ENCODE data around the gene MAGI2.

The MAGI2 gene

GRCh38 chr7:78370936-78371335 lies 1082.5 kb downstream of the MAGI2 start:
- H3K4me3 ChIP-seq (replicated peaks; ENCODE audit: low read depth, low read length): no peak overlapping the region
- no peak for DNase-seq (ENCODE audit: extremely low read depth, low read depth)

GRCh38 chr7:78368771-78369170 lies 1084.7 kb downstream of the MAGI2 start:
- DNase-seq (ENCODE audit: extremely low read depth, low read depth): no peak
- no peak overlapping the region for H3K4me3 ChIP-seq (replicated peaks; ENCODE audit: low read depth, low read length)
- TF ChIP-seq CTCF (IDR thresholded peaks at IDR 0.05; ENCODE audit: low read depth, low read length, missing control alignments): no peak

More at GRCh38 chr7:78370936-78371335, 1082.5 kb downstream of the MAGI2 start:
- TF ChIP-seq CTCF (IDR thresholded peaks at IDR 0.05; ENCODE audit: low read depth, low read length, missing control alignments): no peak

- no peak for DNase-seq (ENCODE audit: extremely low read depth, low read depth)
- no peak overlapping the region for H3K4me3 ChIP-seq (replicated peaks; ENCODE audit: low read depth, low read length)
- TF ChIP-seq CTCF (IDR thresholded peaks at IDR 0.05; ENCODE audit: low read depth, low read length, missing control alignments): no peak
These were observed 1086.1 kb downstream of the MAGI2 start for GRCh38 chr7:78367280-78367773.

- H3K4me3 ChIP-seq (replicated peaks; ENCODE audit: low read depth, low read length): no peak overlapping the region
- no peak for DNase-seq (ENCODE audit: extremely low read depth, low read depth)
- TF ChIP-seq CTCF (IDR thresholded peaks at IDR 0.05; ENCODE audit: low read depth, low read length, missing control alignments): no peak
These were observed 1089.6 kb downstream of the MAGI2 start for GRCh38 chr7:78363866-78364265.

GRCh38 chr7:78359836-78360235 lies 1093.6 kb downstream of the MAGI2 start:
- H3K4me3 ChIP-seq (replicated peaks; ENCODE audit: low read depth, low read length): no peak overlapping the region
- no peak for TF ChIP-seq CTCF (IDR thresholded peaks at IDR 0.05; ENCODE audit: low read depth, low read length, missing control alignments)
- no peak for DNase-seq (ENCODE audit: extremely low read depth, low read depth)

- TF ChIP-seq CTCF (IDR thresholded peaks at IDR 0.05; ENCODE audit: low read depth, low read length, missing control alignments): no peak
- H3K4me3 ChIP-seq (replicated peaks; ENCODE audit: low read depth, low read length): no peak overlapping the region
- no peak for DNase-seq (ENCODE audit: extremely low read depth, low read depth)
These were observed 1095.8 kb downstream of the MAGI2 start for GRCh38 chr7:78357709-78358108.

GRCh38 chr7:78355834-78356233 lies 1097.6 kb downstream of the MAGI2 start:
- DNase-seq (ENCODE audit: extremely low read depth, low read depth): no peak
- H3K4me3 ChIP-seq (replicated peaks; ENCODE audit: low read depth, low read length): no peak overlapping the region
- TF ChIP-seq CTCF (IDR thresholded peaks at IDR 0.05; ENCODE audit: low read depth, low read length, missing control alignments): no peak

All from HFF-Myc (cell line).